HG03457 (cell line): ENCODE data around the gene OR5AL1.
"Not testable (repeated sequence)": the region's sequence is repeated elsewhere in the genome, so short reads cannot be mapped to it uniquely, and the experiment has no call there.

ENCODE experiments used
- ATAC-seq: cut with Tn5 transposase; IDR thresholded peaks from one replicate; pipeline ENCODE4 v1.9.1; 2021; ENCODE audit warnings: moderate number of reproducible peaks; ENCODE audit not compliant: unreplicated experiment

The OR5AL1 gene

GRCh38 chr11:56412396-56412795 is at the start of gene OR5AL1:
OR5AL1 (plus strand) TSS chr11:56412696.
- ATAC-seq, result no peak

GRCh38 chr11:56375324-56375723 is 37.2 kb upstream of the OR5AL1 start, which contains the start of gene OR8U1:
OR8U1 (plus strand) TSS chr11:56375624; CDS start chr11:56375624, 0 bp downstream.
- ATAC-seq, result no peak

GRCh38 chr11:56380120-56380519 is 32.4 kb upstream of the OR5AL1 start:
- no peak for ATAC-seq

DNA sequence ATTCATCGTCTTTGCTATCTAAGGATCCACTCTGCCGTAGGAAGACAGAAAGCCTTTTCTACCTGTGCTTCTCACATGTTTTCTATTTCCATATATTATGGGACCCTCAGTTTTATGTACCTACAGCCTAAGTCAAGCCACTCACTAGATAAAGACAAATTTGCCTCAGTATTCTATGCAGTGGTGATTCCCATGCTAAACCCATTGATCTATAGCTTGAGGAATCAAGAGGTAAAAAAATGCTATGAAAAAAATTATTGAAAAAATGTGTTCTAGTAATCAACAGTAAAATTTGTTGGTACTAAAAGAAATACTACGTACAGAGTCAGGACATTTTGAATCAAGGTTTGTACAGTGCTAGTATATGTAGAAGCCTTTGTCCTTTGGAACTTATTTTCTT is 18.1 kb upstream of the OR5AL1 start:
- ATAC-seq, result no peak

GRCh38 chr11:56396047-56396446 is 16.4 kb upstream of the OR5AL1 start:
- no peak for ATAC-seq

- ATAC-seq, result not testable (repeated sequence)
These were observed 10.5 kb upstream of the OR5AL1 start for GRCh38 chr11:56401858-56402461.

DNA sequence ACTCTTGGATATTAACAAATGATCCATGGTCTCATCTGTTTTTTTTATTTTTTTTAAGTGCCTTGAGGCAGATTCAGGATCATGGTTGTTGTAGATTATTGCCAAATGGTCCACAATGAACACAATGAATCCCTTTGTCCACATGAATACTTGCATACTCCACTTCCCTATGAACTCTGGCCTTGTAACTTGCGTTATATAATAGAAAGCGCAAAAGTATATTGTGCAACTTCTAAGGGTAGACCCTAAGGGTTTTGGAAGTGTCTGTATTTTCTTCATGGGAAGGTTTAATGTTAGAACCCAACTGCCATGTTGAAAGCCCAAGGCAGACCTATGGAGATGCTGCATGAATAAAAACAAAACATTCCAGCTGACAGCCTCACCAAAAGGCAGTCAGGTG is 8.1 kb upstream of the OR5AL1 start:
- no peak for ATAC-seq

DNA sequence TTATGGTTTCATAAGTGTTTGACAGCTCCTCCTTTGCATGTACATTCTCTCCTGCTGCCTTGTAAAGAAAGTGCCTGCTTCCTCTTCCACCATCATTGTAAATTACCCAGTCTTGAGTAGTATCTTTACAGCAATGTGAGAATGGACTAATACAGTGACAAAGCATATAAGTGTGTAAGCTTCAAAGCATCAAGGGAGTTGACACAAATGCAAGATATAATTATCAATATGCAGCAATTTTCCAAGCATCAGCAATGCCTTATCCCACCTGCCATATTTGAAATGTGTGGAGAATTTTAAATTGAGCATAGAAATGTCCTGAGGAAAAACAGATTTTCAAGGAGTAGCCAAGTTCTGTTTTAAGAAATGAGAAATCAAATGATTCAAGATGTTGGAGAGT is 1.7 kb upstream of the OR5AL1 start:
- no peak for ATAC-seq

- no peak for ATAC-seq
These were observed 41.0 kb downstream of the OR5AL1 start for GRCh38 chr11:56453521-56453920.

DNA sequence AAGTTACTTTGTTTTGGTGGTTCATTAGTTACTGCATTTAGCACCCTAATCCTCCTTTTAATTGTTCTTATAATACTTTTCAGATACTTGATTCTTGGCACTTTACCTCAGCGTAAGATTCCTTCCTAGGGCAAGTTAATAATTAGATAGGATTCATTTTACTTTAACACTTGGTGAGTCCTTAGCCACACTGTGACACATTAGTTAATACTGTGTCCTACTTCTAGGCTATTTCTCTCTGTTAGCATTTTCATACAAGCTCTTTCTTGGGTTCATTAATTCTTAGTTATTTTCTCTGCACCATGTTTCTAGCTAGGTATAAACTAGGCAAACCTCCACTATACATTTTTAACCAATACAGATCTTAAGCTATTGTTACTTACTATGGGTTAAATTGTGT is 44.6 kb downstream of the OR5AL1 start:
- no peak for ATAC-seq
